NCI-H2227 treated with DMSO at 0.1 percent for 48 hours (cell line): Measurements from ENCODE around the gene KIF25.

Experiments
- DNase-seq: peaks from one replicate; lab custom pipeline; 2025; lab: John Stamatoyannopoulos, UW

Gene KIF25

GRCh38 chr6:167997642-167998041 lies at the start of gene KIF25:
TSS of gene KIF25 (plus strand) at chr6:167997671. CDS start at chr6:168029586, 31,915 bp downstream.
- DNase-seq: no peak

DNA sequence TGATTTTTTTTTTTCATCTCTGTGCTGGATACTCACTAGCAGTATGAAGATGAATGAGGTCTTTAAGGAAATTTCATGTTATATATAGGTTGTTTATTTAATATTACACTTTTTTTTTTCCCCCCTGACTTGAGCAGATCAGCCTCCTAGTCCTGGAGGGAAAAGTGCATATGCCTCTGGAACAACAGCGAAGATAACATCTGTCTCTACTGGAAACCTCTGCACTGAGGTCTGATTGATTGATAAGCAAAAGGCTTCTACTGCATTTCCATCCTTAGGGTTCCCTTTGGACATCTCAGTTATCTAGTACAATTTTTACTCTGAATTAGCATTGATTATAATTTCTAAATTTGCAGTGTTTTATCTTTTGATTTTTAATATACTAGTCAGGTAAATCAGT lies 49.8 kb upstream of the KIF25 start:
- DNase-seq: no peak

GRCh38 chr6:167948716-167949115 lies 48.8 kb upstream of the KIF25 start:
- no peak for DNase-seq

DNA sequence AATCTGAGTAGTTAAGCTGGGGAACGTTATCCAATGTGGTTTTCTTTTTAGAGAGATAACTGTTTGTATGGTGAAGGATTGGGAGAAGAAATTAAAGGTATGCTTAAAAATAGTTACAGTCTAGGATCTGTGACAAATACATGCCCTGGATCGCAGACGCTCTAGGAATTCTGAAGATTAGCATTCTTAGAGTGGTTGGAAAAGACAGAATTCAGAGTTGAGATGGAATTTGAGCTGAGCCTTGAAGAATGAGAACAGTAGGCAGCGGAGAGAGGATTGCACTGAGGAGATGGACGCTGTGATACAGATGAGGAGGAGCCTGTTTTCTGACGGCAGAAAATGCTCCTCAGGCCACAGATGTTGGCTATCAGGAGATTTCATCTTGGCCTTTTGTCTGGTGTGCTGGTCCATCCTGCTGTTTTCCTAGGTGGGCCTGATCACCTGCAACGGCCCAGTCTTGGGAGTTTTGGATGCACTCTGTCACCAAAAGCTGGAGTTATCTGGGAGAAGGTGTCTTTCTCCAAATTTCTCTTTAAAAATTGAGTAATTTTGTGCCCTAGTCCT lies 48.3 kb upstream of the KIF25 start:
- no peak for DNase-seq

GRCh38 chr6:167951781-167952511 lies 45.5 kb upstream of the KIF25 start:
- DNase-seq: no peak

DNA sequence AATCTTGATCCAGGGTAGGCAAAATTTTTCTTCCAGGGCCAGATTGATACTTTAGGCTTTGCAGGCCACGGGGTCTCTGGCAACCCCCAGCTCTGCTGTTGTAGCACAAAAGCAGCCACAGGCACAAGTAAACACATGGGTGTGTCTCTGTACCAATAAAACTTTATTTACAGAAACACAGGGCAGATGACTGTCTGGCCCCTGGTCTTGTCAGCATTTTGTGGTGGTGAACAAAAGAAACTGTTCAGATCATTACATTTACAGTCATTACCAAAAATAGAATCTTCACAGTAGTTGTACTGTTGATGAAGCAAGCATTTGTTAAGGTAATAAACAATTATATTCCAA lies 45.0 kb upstream of the KIF25 start:
- no peak for DNase-seq

DNA sequence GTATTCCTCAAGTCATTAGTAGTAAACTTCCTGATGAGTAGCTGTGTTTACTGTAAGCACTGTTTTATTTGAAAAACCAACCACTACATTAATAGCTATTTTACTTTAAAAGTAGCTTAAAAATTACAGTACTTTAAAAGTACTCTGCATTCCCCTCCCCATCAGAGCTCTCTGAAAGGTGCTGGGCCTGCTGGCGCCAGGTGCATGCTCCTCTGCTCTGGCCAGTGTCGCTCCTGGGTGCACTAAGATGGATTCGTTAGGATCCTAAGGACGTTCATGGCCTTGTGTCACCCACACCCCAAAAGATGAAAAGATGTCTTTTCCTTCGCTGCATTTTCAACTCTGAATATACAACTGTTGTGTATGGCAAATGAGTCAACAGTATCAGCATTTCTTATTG lies 43.9 kb upstream of the KIF25 start:
- no peak for DNase-seq

GRCh38 chr6:167954151-167954550 lies 43.3 kb upstream of the KIF25 start:
- no peak for DNase-seq

DNA sequence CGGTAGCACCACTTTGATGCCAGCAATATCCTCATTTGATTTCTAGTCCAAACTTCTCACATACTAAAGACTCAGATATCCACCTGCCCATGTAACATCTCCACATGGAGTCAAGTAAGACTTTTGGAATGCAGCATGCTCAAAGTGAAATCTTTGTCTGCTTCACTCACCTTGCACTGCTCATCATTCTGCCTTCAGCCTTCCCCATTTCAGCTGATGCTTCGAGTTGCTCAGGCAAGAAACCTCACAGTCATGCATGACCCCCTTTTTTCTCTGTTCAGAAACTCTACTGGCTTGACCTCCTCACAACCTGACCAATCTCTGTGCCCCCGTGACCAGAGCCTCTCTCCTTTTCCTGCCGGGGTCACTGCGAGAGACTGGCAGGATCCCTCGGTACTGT lies 41.0 kb upstream of the KIF25 start:
- no peak for DNase-seq

- DNase-seq: no peak
Measured at GRCh38 chr6:167956983-167957492, 40.4 kb upstream of the KIF25 start.

DNA sequence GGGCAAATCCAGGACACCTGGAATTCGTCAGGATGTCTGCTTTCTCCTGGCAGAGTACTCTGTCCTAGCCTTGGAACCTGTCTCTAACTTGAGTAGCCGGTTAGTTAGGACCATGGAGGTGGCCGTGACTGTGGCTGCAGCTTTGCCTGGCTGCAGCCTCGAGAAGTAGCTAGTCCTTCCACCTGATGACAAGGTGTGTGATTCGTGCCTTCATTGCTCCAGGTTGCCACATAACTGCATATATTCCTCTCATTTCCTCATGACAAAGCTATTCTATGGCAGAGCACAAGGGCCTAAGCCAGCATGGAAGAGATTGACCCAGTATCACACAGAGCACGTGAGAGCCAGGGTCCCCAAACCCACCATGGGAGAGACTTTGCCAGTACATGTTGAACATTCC lies 39.8 kb upstream of the KIF25 start:
- DNase-seq: no peak

DNA sequence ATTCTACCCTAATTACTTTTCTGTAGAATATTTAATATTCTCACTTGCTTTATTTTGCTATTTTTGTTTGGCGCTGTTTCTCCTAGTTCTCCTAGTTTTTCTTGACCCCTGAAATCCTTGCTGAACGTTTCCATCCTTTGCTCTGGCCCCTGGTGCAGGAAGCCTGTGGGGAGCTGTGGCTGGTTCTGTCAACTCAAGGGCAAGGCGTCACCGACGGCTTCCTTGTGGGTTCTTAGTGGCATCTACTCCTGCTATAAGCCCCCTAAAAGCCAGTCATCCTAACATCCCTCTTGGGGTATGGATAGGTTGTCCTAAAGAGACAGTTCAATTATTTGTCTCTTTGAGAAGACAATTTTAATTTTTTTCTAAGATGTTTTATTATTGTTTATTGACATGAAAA lies 36.9 kb upstream of the KIF25 start:
- DNase-seq: no peak

DNA sequence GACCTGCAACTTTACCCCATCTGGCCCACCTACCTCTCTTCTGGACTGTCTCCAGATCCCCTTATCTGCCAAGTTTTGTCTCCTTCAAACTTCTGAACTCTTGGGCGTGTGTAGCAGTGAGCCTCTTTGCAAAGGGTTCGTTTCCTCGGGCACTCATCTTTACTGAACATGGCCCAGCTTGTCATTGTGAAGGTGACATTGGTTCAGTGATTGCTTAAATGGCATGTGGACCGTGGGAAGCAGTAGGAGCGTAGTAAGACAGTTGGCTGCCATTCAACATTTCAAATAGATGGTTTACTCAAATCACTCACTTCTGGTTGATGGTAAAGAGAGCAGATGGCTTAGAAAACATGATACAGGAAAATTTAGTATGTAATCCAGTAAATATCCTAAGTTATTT lies 34.8 kb upstream of the KIF25 start:
- no peak for DNase-seq

DNA sequence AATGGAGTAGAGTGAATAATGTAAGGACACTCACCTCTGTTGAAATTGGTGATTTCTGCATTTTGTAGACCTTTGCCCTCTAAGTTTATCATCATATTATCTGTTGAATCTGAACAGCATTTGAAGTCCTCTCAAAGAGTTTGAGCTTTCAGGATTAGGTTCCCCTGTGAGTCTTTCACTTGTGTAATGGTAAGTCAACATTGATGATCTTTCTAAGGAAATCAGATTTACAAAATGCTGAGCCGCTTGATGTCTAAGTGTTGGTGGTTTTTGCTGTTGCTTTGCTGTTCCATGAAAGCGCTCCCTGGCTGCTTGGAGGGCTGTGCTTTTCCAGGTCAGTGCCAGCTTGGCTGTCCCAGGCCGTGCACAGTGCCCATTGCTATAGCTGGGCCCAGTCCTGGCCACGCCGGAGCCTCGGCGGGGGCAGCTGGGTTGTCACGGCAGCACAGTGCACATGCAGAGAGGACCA lies 33.8 kb upstream of the KIF25 start:
- DNase-seq: no peak

DNA sequence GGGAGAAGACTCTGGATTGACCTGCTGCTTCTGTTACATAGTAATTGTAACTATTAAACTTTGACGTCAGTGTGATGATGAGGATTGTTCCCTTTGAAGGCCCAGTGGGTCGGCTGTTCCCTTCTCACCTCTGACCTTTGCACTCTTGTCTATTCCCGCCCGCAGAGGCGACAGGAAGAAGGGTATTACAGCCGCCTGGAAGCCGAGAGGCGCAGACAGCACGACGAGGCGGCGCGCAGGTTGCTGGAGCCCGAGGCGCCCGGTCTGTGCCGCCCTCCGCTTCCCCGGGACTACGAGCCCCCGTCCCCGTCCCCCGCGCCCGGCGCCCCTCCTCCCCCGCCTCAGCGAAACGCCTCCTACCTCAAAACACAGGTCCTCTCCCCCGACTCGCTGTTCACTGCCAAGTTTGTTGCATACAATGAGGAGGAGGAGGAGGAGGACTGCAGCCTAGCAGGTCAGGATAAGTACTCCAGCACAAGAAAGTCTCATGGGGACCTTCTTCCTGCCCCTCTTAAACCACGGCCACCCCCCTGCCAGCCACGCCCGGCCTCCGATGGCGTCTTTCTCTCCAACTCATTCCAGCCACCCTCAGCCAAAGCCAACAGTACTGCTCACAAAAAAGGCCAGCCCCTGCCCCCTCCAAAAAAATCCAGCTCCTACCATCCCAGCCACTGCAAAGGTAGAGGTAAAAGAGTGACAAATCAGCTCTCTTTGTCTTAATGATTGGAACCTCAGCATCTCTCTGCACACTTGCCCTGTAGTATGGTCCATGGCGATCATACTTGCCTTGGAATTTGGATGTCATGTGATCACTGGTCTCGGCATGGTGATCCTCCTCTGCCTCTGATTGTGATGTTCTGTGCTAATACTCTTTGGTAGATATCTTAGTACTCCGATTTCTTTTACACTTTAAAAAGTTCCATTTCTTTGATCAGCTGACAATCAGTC lies 31.6 kb upstream of the KIF25 start:
- no peak for DNase-seq

- no peak for DNase-seq
Measured at GRCh38 chr6:167966540-167966905, 30.9 kb upstream of the KIF25 start.

- no peak for DNase-seq
Measured at GRCh38 chr6:167968091-167968490, 29.4 kb upstream of the KIF25 start.

DNA sequence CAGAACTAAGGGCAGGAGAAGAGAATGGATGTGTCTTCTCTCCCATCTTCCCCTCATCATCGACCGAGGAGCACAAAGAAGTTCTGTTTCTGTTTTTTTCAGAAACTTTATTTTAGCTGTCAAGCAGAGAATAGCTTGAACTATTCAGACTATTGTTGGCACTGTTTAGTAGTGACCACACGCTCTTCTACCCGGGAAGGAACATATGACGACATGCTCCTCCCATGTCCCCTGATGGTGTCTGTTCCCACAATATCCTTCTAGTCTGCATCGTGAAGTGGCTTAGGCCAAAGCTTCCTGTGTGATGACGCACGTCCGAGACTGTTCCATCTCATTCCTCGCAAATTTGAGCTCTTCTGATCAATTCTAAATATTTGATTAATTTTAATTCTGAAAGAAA lies 27.2 kb upstream of the KIF25 start:
- no peak for DNase-seq

DNA sequence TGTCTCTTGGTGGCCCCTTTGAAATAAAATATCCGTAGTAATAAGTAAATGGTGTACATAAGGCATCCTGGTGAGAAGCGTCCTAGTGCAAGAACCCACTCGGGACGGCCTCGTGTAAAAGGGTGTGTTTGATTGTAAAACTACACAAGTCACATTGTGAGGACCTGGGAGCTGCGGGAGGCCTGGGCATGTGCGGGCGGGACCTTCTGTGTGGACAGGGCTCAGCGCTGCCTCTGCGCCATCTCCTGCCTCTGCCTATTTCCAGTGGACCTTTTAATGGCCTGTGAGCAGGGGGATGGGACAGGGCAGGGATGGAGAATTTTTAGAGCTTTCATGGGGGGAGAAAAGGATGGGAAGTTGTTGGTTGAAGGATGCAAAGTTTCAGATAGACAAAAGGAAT lies 25.3 kb upstream of the KIF25 start:
- no peak for DNase-seq

- DNase-seq: no peak
Measured at GRCh38 chr6:167973148-167973885, 24.2 kb upstream of the KIF25 start.

DNA sequence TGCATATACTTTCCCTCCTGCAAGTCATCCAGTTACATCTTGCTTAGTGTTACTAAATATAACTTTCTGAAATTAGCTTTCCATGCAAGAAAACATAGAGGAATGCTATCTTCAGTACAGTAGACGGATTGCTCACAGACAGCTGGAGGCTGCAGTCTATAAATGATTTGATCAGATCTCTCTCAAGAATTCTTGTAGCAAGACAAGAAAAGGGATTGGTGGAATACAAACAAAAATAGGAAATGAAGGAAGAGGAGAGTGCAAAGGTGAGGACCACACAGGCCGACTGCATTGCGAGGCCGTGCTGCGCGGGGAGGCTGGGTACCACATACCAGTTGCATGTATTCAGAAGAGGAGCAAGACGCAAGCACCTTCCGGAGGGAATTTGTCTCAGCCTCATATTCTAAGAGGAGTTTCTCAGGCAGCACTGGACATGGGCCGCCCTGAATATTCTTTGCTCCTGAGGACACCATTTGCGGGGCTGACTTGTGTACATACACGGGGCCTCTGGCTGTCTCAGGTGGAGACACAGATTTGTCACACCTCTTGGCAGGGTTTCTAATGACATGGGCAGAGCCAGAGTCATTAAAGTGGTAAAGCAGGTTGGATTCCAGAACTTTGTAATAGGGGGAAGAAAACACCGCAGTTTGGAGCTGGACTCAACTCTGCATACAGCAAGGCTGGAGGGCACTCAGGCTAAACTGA lies 22.7 kb upstream of the KIF25 start:
- DNase-seq: no peak
